ENCODE measurements around the gene TULP3.

The TULP3 gene

DNA sequence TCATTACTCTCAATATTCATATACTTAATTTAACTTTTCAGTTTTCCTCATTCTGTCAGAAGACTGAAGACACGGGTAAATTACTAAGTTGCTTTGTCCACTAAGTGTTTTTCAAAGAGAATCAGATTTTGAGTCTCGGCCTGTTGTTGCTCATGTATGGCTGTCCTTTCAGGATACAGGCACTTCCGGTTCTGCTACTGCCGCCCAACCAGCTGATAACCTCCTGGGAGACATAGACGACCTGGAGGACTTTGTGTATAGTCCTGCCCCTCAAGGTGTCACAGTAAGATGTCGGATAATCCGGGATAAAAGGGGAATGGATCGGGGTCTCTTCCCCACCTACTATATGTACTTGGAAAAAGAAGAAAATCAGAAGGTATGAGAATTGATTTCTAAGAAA, 40.2 kb downstream of the TULP3 start:
- DNase-seq (ENCODE audit: low read depth), result no peak

DNA sequence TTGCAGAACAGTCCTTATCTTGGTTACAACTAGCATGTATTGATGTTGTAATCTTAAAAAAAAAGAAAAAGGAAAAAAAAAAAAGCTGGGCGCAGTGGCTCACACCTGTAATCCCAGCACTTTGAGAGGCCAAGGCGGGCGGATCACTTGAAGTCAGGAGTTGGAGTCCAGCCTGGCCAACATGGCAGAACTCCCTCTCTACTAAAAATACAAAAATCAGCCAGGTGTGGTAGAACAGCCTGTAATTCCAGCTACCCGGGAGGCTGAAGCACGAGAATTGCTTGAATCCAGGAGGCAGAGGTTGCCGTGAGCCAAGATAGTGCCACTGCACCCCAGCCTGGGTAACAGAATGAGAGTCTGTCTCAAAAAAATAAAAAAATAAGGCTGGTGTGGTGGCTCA, 42.9 kb downstream of the TULP3 start:
- no peak for DNase-seq (ENCODE audit: low read depth)

DNA sequence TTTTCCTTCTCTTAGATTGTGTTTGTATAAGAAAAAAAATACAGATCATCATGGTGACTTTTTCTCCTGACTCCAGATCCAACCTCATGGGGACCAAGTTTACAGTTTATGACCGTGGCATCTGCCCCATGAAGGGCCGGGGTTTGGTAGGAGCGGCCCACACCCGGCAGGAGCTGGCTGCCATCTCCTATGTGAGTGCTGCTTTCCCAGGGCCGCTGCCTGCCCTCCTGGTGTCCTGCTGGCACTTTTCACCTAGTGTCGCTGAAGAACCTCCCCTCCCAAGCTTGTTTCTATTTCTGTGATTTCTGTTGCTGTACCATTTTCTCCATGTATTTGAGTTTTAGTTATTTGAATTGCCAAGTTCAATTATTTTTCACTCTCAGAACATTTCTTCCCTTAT, 43.7 kb downstream of the TULP3 start:
- DNase-seq (ENCODE audit: low read depth), result no peak

DNA sequence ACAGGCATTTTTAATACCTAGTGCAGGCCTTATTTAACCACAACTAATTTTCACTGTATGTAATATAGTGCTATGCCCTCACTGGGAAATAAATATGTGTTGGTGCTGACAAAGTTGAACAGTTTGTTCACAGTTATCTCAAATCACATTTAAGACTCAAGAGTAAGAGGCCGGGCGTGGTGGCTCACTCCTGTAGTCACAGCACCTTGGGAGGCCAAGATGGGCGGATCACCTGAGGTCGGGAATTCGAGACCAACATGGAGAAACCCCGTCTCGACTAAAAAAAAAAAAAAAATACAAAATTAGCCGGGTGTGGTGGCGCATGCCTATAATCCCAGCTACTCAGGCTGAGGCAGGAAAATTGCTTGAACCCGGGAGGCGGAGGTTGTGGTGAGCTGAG, 45.6 kb downstream of the TULP3 start:
- no peak for DNase-seq (ENCODE audit: low read depth)

DNA sequence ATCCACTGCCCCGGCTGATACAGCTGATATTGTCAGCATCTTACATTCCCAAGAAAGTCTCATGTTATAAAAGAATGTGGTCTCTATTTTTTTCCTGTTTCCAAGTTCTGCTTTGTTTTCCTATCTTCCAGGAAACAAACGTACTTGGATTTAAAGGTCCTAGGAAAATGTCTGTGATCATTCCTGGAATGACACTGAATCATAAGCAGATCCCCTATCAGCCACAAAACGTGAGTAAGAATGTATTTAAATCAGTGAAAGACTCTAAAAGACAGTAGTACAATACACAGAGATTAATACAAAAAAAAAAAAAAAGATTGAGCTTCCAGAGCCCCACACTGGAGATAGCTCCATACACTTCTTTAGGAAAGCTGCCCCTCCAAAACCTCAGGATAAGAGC, 46.8 kb downstream of the TULP3 start:
- DNase-seq (ENCODE audit: low read depth), result no peak

- no peak for DNase-seq (ENCODE audit: low read depth)
Measured at GRCh38 chr12:2939191-2939590, 48.5 kb downstream of the TULP3 start.

- no peak for DNase-seq (ENCODE audit: low read depth)
Measured at GRCh38 chr12:2940564-2940963, 49.9 kb downstream of the TULP3 start.

DNA sequence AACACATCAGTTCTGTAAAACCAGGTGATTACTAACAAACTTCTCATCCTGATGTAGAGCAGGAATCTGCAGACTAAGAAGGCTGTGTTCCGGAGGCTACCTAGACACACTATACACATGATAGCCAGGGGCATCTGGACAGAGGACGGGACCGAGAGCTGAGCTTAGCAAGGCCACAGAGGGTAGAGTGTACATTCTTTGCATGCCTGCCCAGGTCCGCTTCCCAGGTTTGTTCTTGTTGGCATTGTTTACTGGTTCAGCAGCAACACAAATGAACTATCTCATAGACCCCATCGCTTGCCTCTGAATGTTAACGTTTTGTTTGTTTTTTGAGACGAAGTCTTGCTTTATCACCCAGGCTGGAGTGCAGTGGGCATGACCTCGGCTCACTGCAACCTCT, 50.8 kb downstream of the TULP3 start:
- DNase-seq (ENCODE audit: low read depth), result no peak

GRCh38 chr12:2944401-2945047, 53.8 kb downstream of the TULP3 start:
- DNase-seq (ENCODE audit: low read depth), result peak; percentile 55

DNA sequence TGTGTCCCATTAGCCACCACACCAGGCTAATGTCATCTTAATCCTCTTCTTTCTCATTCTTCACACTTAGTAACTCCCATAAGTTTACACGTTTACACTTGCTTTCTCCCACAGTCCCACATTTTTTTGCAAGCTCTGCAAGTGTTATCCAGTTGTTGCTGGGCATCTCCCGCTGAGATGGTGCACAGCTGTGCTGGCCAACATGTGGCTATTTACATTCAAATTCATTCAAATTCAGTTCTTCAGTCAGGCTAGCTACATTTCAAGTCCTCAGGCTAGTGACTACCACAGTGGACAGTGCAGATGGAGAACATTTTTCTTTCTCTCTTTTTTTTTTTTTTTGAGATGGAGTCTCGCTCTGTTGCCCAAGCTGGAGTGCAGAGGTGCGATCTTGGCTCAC, 58.7 kb downstream of the TULP3 start:
- no peak for DNase-seq (ENCODE audit: low read depth)

- no peak for DNase-seq (ENCODE audit: low read depth)
Measured at GRCh38 chr12:2955888-2956287, 65.2 kb downstream of the TULP3 start.

DNA sequence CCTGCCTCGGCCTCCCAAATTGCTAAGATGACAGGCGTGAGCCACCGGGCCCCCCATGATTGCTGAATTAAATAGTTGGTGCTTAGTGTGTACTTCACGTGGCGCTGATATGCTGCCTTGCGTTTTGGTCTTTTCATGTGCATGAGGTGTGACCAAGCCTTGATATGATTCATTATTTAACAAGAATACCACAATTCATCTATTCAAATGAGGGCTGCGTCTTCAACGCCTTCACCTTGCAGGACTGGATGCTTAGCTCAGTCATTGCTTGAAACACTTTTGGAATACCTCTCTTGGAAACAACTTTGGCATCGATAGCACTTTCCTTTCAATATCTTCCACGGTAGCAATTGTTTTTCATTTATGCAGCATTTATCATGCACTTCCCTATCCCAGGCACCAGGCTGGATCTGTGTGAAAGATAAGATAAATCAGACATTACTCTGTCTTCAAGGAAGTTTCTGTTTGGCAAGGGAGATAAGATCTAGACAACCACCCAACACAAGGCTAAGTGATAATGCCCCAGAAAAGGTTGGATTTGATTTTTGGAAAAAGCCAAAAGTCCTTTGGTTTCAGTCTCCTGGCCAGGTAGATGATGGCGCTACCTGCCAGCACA, 67.2 kb downstream of the TULP3 start:
- peak; percentile 33 for DNase-seq (ENCODE audit: low read depth)

DNA sequence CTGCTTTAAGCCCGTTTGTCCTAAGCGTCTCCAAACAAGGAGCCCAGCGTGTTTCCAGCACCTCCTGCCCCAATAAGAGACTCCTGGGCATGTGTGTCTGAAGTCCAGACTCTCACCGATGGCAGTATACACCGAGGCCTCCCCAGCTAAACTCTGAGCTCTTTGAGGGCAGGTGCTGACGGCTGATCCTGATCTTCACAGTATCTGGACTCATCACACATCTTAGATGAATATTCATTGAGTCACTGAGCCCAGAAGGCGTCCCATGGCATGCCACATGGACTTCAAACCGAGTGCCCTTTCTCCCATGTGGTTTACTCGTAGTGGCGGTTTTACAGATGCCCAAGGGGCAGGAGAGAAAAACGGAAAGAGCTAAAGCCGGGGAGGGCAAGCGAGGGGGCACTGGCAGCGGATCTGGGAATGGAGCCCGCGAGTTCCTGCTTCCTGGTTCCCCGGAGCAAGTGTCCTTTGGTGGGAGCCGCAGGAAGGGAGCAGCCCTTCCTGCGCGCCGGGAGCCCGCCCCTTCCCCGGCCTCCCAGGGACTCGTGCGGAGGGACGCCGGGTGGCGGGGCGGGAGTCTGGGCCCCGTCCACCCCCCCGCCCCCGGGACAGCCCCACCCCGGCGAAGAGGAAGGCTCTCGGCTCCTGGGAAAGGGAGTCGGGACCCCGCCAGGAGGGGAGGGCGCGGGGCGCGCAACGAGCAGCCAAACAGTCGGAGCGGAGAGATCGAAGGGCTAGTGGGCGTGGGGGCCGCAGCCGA, 67.9 kb downstream of the TULP3 start:
- DNase-seq (ENCODE audit: low read depth), result peak; percentile 86

- DNase-seq (ENCODE audit: low read depth), result peak; percentile 90
Measured at GRCh38 chr12:2959192-2959504, 68.5 kb downstream of the TULP3 start, which contains the start of gene TEAD4. Gene TEAD4 (plus strand): TSS chr12:2959397.

- peak; percentile 71 for DNase-seq (ENCODE audit: low read depth)
Measured at GRCh38 chr12:2959505-2960389, 69.1 kb downstream of the TULP3 start.

GRCh38 chr12:2960390-2960956, 69.8 kb downstream of the TULP3 start:
- peak; percentile 69 for DNase-seq (ENCODE audit: low read depth)

- DNase-seq (ENCODE audit: low read depth), result peak; percentile 26
Measured at GRCh38 chr12:2960996-2961616, 70.4 kb downstream of the TULP3 start.

GRCh38 chr12:2961705-2962104, 71.0 kb downstream of the TULP3 start:
- DNase-seq (ENCODE audit: low read depth), result no peak

- no peak for DNase-seq (ENCODE audit: low read depth)
Measured at GRCh38 chr12:2963154-2963759, 72.6 kb downstream of the TULP3 start.

GRCh38 chr12:2963760-2964292, 73.1 kb downstream of the TULP3 start:
- peak; percentile 47 for DNase-seq (ENCODE audit: low read depth)

DNA sequence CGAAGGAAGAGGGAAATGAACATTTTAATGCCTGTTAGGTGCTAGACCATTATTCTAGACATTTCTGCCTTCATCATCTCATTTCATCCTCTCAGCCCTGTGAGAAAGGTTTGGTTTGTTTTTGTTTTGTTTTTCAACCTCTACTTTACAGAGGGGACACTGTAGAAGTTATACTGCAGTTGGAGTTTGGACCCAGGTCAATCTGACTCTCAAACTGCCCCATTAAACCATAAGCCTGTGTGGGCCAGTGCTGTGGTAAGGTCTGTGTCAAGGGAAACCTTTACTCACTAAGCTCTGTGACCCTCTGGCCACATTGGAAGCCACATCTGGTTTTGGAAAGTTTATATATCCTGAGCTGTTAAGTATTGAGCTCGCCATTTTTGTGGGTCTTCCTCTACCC, 77.0 kb downstream of the TULP3 start:
- no peak for DNase-seq (ENCODE audit: low read depth)
